ENCODE measurements around the gene TMEM184A.

TMEM184A gene

DNA sequence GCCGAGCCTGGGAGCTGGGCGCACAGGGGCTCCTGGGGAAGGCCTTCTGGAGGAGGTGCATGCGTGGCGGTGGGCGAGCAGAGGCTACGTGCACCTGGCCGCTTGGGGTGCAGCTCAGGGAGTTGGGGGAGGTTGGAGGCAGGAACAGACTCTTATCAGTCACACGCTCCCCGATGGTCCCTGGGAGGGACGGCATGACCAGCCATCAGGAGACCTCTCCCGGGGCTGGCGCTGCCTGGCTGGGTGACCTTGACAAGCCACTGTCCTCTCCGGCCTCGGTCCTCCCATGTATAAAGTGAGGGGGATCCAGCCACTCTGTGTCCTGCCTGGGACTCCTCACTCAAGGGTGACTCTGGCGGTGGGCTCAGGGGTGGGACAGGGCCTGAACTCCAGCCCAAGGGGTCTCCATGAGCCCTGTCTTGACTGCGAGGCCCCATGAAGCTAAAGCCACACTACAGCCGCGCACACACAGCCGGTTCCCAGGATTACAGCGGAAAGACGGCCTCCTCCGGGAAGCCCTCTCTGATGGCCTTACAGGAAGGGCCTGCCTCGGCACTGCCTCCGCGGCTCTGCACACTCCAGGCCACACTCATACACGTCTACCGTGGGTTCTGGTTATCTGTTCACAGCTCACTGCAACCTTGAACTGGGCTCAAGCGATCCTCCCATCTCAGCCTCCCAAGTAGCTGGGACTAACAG lies 2.3 kb downstream of the TMEM184A start:
- H2BK12ac ChIP-seq (ENCODE audit: low read length) = peak overlapping the region; percentile 100
- H3K4me2 ChIP-seq (ENCODE audit: low read length) = no peak overlapping the region
- H3K4ac ChIP-seq (ENCODE audit: low read depth, low read length) = no peak overlapping the region
- H2AFZ ChIP-seq (ENCODE audit: insufficient read depth, low read length, poor library complexity) = no peak overlapping the region
- H4K91ac ChIP-seq (ENCODE audit: low read depth, low read length) = peak overlapping the region; percentile 99
- H3K79me1 ChIP-seq (ENCODE audit: low read length) = peaks cover 29% of the 10 kb centered on the region
- peak in 1 of 2 donors; percentile 41 for DNase-seq
- peak overlapping the region; percentile 5 for H2BK120ac ChIP-seq (ENCODE audit: insufficient read depth, low read length, poor library complexity)
- H3K36me3 ChIP-seq (ENCODE audit: control insufficient read depth in 1 of 2, insufficient read depth in 2 of 2, low read length in 2 of 2) = peaks cover 6 to 19% of the 10 kb centered on the region in 2 experiments
- peak overlapping the region; percentile 100 for H2AK5ac ChIP-seq (ENCODE audit: low read length)
- H3K4me1 ChIP-seq (ENCODE audit: control insufficient read depth in 1 of 2, insufficient read depth in 2 of 2, low read length in 2 of 2) = peaks cover 26 to 29% of the 10 kb centered on the region in 2 experiments
- no peak overlapping the region for H3K4me3 ChIP-seq (ENCODE audit: low read depth, low read length)
- H3K79me2 ChIP-seq (ENCODE audit: control insufficient read depth, insufficient read depth, low read length, poor library complexity) = peaks cover 14% of the 10 kb centered on the region
- peak overlapping the region; percentile 64 for H3K14ac ChIP-seq (ENCODE audit: low read length)
- no CpG with 5 or more reads among the region's 28 CpGs for WGBS (ENCODE audit: extremely low coverage, insufficient coverage, insufficient read length)
- no peak overlapping the region for H2BK5ac ChIP-seq (ENCODE audit: low read depth, low read length, poor library complexity)
- no peak overlapping the region for H3K9ac ChIP-seq (ENCODE audit: low read length)
- no peak overlapping the region for H3K23ac ChIP-seq (ENCODE audit: low read length)
- H3K18ac ChIP-seq (ENCODE audit: low read length) = peak overlapping the region; percentile 25
- H4K8ac ChIP-seq (ENCODE audit: low read depth, low read length) = no peak overlapping the region
- H3K27ac ChIP-seq (ENCODE audit: low read depth, low read length) = no peak overlapping the region
- H3K27me3 ChIP-seq (ENCODE audit: insufficient read depth, low read length) = no peaks in the 10 kb centered on the region
- no peak overlapping the region for H4K12ac ChIP-seq (ENCODE audit: low read depth, low read length)
- H3K9me3 ChIP-seq (ENCODE audit: insufficient read depth, low read depth, low read length) = no peaks in the 10 kb centered on the region

DNA sequence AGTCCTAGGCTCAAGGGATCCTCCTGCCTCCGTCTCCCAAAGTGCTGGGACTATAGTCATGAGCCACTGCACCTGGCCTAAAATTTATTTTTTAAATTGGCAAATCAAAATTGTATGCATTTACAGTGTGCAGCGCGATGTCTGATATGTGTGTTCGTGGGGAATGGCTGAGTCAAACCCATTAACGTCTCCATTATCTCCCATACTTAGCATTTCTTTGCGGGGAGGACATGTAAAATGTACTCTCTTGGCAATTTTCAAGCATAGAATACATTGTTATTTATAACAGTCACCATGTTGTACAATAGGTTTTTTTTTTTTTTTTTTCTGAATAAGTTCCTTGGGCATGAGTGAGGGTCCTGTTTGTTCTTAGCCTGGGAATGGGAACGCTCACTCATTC lies 3.8 kb downstream of the TMEM184A start:
- no peaks in the 10 kb centered on the region for H3K27me3 ChIP-seq (ENCODE audit: insufficient read depth, low read length)
- H3K9me3 ChIP-seq (ENCODE audit: insufficient read depth, low read depth, low read length) = no peaks in the 10 kb centered on the region
- no peak overlapping the region for H3K18ac ChIP-seq (ENCODE audit: low read length)
- H3K23ac ChIP-seq (ENCODE audit: low read length) = no peak overlapping the region
- no peak overlapping the region for H2BK120ac ChIP-seq (ENCODE audit: insufficient read depth, low read length, poor library complexity)
- H3K9ac ChIP-seq (ENCODE audit: low read length) = no peak overlapping the region
- peaks cover 23% of the 10 kb centered on the region for H3K79me1 ChIP-seq (ENCODE audit: low read length)
- DNase-seq = peak; percentile 57 to 91
- H3K4me3 ChIP-seq (ENCODE audit: low read depth, low read length) = no peak overlapping the region
- no peak overlapping the region for H4K91ac ChIP-seq (ENCODE audit: low read depth, low read length)
- no peak overlapping the region for H4K12ac ChIP-seq (ENCODE audit: low read depth, low read length)
- peaks cover 14% of the 10 kb centered on the region for H3K79me2 ChIP-seq (ENCODE audit: control insufficient read depth, insufficient read depth, low read length, poor library complexity)
- peaks cover 11 to 24% of the 10 kb centered on the region in 2 experiments for H3K36me3 ChIP-seq (ENCODE audit: control insufficient read depth in 1 of 2, insufficient read depth in 2 of 2, low read length in 2 of 2)
- H3K14ac ChIP-seq (ENCODE audit: low read length) = no peak overlapping the region
- H2BK12ac ChIP-seq (ENCODE audit: low read length) = no peak overlapping the region
- H3K27ac ChIP-seq (ENCODE audit: low read depth, low read length) = no peak overlapping the region
- H3K4me1 ChIP-seq (ENCODE audit: control insufficient read depth in 1 of 2, insufficient read depth in 2 of 2, low read length in 2 of 2) = peaks cover 21 to 25% of the 10 kb centered on the region in 2 experiments
- no peak overlapping the region for H2AK5ac ChIP-seq (ENCODE audit: low read length)
- H3K4me2 ChIP-seq (ENCODE audit: low read length) = no peak overlapping the region
- no peak overlapping the region for H2BK5ac ChIP-seq (ENCODE audit: low read depth, low read length, poor library complexity)
- no peak overlapping the region for H2AFZ ChIP-seq (ENCODE audit: insufficient read depth, low read length, poor library complexity)
- H3K4ac ChIP-seq (ENCODE audit: low read depth, low read length) = no peak overlapping the region
- WGBS (ENCODE audit: extremely low coverage, insufficient coverage, insufficient read length) = no CpG with 5 or more reads among the region's 7 CpGs
- no peak overlapping the region for H4K8ac ChIP-seq (ENCODE audit: low read depth, low read length)

GRCh38 chr7:1550846-1551155 lies 5.2 kb downstream of the TMEM184A start:
- Histone ChIP-seq H3K18ac (ENCODE audit: low read length) (no peak overlapping the region), H2AK5ac (ENCODE audit: low read length) (no peak overlapping the region), H3K79me2 (ENCODE audit: control insufficient read depth, insufficient read depth, low read length, poor library complexity) (peaks cover 11% of the 10 kb centered on the region), H3K79me1 (ENCODE audit: low read length) (peaks cover 16% of the 10 kb centered on the region), H2BK5ac (ENCODE audit: low read depth, low read length, poor library complexity) (no peak overlapping the region), H3K4ac (ENCODE audit: low read depth, low read length) (no peak overlapping the region), H3K27me3 (ENCODE audit: insufficient read depth, low read length) (no peaks in the 10 kb centered on the region), H3K4me3 (ENCODE audit: low read depth, low read length) (no peak overlapping the region), H4K12ac (ENCODE audit: low read depth, low read length) (no peak overlapping the region), H2BK120ac (ENCODE audit: insufficient read depth, low read length, poor library complexity) (no peak overlapping the region), H3K9me3 (ENCODE audit: insufficient read depth, low read depth, low read length) (no peaks in the 10 kb centered on the region), H3K14ac (ENCODE audit: low read length) (no peak overlapping the region), H2BK12ac (ENCODE audit: low read length) (no peak overlapping the region), H3K4me1 (ENCODE audit: control insufficient read depth in 1 of 2, insufficient read depth in 2 of 2, low read length in 2 of 2) (peaks cover 15 to 18% of the 10 kb centered on the region in 2 experiments), H3K36me3 (ENCODE audit: control insufficient read depth in 1 of 2, insufficient read depth in 2 of 2, low read length in 2 of 2) (peaks cover 16 to 29% of the 10 kb centered on the region in 2 experiments), H3K27ac (ENCODE audit: low read depth, low read length) (no peak overlapping the region), H4K8ac (ENCODE audit: low read depth, low read length) (no peak overlapping the region), H3K9ac (ENCODE audit: low read length) (no peak overlapping the region), H3K23ac (ENCODE audit: low read length) (no peak overlapping the region), H4K91ac (ENCODE audit: low read depth, low read length) (no peak overlapping the region), H3K4me2 (ENCODE audit: low read length) (no peak overlapping the region), H2AFZ (ENCODE audit: insufficient read depth, low read length, poor library complexity) (no peak overlapping the region)
- no CpG with 5 or more reads among the region's 17 CpGs for WGBS (ENCODE audit: extremely low coverage, insufficient coverage, insufficient read length)
- no peak for DNase-seq

DNA sequence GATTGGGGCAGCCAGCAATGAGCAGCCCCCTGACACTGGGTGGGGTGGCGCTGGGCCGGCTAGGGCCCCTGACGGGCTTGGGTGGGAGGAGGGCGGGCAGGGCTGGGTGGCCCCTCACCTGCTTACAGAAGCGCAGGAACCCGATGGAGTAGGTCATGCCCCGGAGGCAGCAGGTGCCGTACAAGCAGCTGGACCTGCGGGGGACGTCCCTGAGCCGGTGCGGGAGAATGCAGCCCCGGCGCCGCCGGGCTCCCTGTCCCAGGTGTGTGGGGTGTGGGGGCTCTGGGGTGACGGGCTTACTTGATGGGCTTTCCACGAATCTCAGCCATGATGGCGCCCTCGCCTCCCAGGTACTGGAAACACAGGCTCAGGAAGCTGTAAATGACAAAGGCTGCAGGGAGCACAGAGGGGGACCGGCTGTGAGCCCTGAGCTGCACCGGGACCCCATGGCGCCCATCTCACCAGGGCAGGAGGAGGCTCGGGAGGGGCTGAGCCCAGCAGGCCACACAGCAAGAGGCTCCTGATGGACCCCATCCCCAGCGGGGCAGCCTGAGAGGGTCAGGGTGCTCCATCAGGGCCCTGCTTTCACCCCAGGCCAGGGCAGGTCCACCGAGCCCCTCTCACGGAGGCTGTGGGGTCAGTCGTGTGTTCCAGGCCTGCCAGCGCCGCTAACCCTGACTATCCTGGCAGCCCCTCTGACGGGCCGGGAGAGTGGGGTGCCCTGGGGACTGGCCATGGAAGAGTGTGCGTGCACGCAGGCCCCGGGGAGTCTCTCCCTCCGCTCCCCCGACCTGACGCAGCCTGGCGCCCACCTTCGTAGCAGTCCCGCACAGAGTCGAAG lies 5.8 kb downstream of the TMEM184A start:
- peaks cover 11 to 14% of the 10 kb centered on the region in 2 experiments for H3K4me1 ChIP-seq (ENCODE audit: control insufficient read depth in 1 of 2, insufficient read depth in 2 of 2, low read length in 2 of 2)
- H3K18ac ChIP-seq (ENCODE audit: low read length) = no peak overlapping the region
- H3K9me3 ChIP-seq (ENCODE audit: insufficient read depth, low read depth, low read length) = no peaks in the 10 kb centered on the region
- peaks cover 17 to 29% of the 10 kb centered on the region in 2 experiments for H3K36me3 ChIP-seq (ENCODE audit: control insufficient read depth in 1 of 2, insufficient read depth in 2 of 2, low read length in 2 of 2)
- no peak overlapping the region for H3K27ac ChIP-seq (ENCODE audit: low read depth, low read length)
- no peak overlapping the region for H2BK5ac ChIP-seq (ENCODE audit: low read depth, low read length, poor library complexity)
- H2BK120ac ChIP-seq (ENCODE audit: insufficient read depth, low read length, poor library complexity) = no peak overlapping the region
- WGBS (ENCODE audit: extremely low coverage, insufficient coverage, insufficient read length) = no CpG with 5 or more reads among the region's 42 CpGs
- H2BK12ac ChIP-seq (ENCODE audit: low read length) = no peak overlapping the region
- DNase-seq = no peak
- H3K27me3 ChIP-seq (ENCODE audit: insufficient read depth, low read length) = no peaks in the 10 kb centered on the region
- H3K23ac ChIP-seq (ENCODE audit: low read length) = no peak overlapping the region
- H4K91ac ChIP-seq (ENCODE audit: low read depth, low read length) = no peak overlapping the region
- H2AK5ac ChIP-seq (ENCODE audit: low read length) = no peak overlapping the region
- no peak overlapping the region for H3K4me3 ChIP-seq (ENCODE audit: low read depth, low read length)
- H4K12ac ChIP-seq (ENCODE audit: low read depth, low read length) = no peak overlapping the region
- no peak overlapping the region for H2AFZ ChIP-seq (ENCODE audit: insufficient read depth, low read length, poor library complexity)
- H3K79me1 ChIP-seq (ENCODE audit: low read length) = peaks cover 12% of the 10 kb centered on the region
- no peak overlapping the region for H4K8ac ChIP-seq (ENCODE audit: low read depth, low read length)
- H3K14ac ChIP-seq (ENCODE audit: low read length) = no peak overlapping the region
- H3K79me2 ChIP-seq (ENCODE audit: control insufficient read depth, insufficient read depth, low read length, poor library complexity) = peaks cover 8% of the 10 kb centered on the region
- no peak overlapping the region for H3K9ac ChIP-seq (ENCODE audit: low read length)
- H3K4ac ChIP-seq (ENCODE audit: low read depth, low read length) = no peak overlapping the region
- H3K4me2 ChIP-seq (ENCODE audit: low read length) = no peak overlapping the region
